Measurements from ENCODE around the gene MYH1.

The MYH1 gene

GRCh38 chr17:10474536-10474935 is 43.8 kb downstream of the MYH1 start:
- H3K9me3 ChIP-seq (replicated peaks; ENCODE audit: insufficient read depth, low read length): no peaks in the 10 kb centered on the region
- H3K27me3 ChIP-seq (replicated peaks; ENCODE audit: insufficient read depth, low read length): no peaks in the 10 kb centered on the region
- H3K4me2 ChIP-seq (ENCODE audit: low read depth, low read length): no peak overlapping the region
- TF ChIP-seq CTCF (IDR thresholded peaks at IDR 0.05; ENCODE audit: low read length): no peak
- TF ChIP-seq EZH2 (optimal IDR thresholded peaks at IDR 0.05; ENCODE audit: low read depth, low read length): no peak
- TF ChIP-seq EZH2phosphoT487 (IDR thresholded peaks at IDR 0.05; ENCODE audit: low read length): no peak
- no peaks in the 10 kb centered on the region for H3K36me3 ChIP-seq (replicated peaks; ENCODE audit: insufficient read depth, low read length)
- no peak overlapping the region for H3K9ac ChIP-seq (ENCODE audit: low read length)
- H4K20me1 ChIP-seq (ENCODE audit: insufficient read depth, low read length): no peaks in the 10 kb centered on the region
- no peak overlapping the region for H3K4me3 ChIP-seq (ENCODE audit: low read length)
- H3K4me1 ChIP-seq (ENCODE audit: low read length): no peaks in the 10 kb centered on the region
- H3K79me2 ChIP-seq (ENCODE audit: low read length): no peaks in the 10 kb centered on the region
- DNase-seq: no peak
- no peaks in the 10 kb centered on the region for H3K9me2 ChIP-seq (replicated peaks; ENCODE audit: insufficient read depth, low read length)
- no peaks in the 10 kb centered on the region for H3F3A ChIP-seq (ENCODE audit: insufficient read depth, low read length)
- no peak overlapping the region for H2AFZ ChIP-seq (ENCODE audit: low read length)
- H3K27ac ChIP-seq (ENCODE audit: low read length): no peak overlapping the region

- H3K4me2 ChIP-seq (ENCODE audit: low read depth, low read length): no peak overlapping the region
- H3K4me3 ChIP-seq (ENCODE audit: low read length): no peak overlapping the region
- no peaks in the 10 kb centered on the region for H3F3A ChIP-seq (ENCODE audit: insufficient read depth, low read length)
- no peaks in the 10 kb centered on the region for H3K9me2 ChIP-seq (replicated peaks; ENCODE audit: insufficient read depth, low read length)
- no peaks in the 10 kb centered on the region for H3K9me3 ChIP-seq (replicated peaks; ENCODE audit: insufficient read depth, low read length)
- H3K36me3 ChIP-seq (replicated peaks; ENCODE audit: insufficient read depth, low read length): no peaks in the 10 kb centered on the region
- TF ChIP-seq EZH2phosphoT487 (IDR thresholded peaks at IDR 0.05; ENCODE audit: low read length) (no peak), CTCF (IDR thresholded peaks at IDR 0.05; ENCODE audit: low read length) (no peak)
- no peak overlapping the region for H3K9ac ChIP-seq (ENCODE audit: low read length)
- DNase-seq: no peak
- no peaks in the 10 kb centered on the region for H3K27me3 ChIP-seq (replicated peaks; ENCODE audit: insufficient read depth, low read length)
- no peaks in the 10 kb centered on the region for H3K4me1 ChIP-seq (ENCODE audit: low read length)
- H4K20me1 ChIP-seq (ENCODE audit: insufficient read depth, low read length): no peaks in the 10 kb centered on the region
- no peak overlapping the region for H3K27ac ChIP-seq (ENCODE audit: low read length)
- H3K79me2 ChIP-seq (ENCODE audit: low read length): no peaks in the 10 kb centered on the region
- H2AFZ ChIP-seq (ENCODE audit: low read length): no peak overlapping the region
Observed at GRCh38 chr17:10471858-10472257, 46.5 kb downstream of the MYH1 start.

DNA sequence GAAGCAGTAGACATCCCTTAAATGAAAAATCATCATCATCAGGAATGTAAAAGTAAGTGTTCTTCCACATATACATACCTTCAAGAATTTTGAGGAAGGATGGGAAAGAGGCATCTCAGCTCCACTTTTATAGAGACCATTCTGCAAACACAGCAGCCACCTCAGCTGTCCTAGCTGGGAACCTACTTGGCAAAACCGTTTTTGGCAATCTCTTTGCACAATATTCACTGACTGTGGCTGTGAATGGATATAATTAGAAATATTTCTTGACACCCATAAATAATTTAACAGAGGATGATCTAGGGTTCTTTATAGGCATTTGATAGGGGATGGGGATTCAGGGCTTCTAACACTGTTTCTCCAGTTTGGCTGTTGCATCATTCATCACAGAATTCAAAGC is 48.9 kb downstream of the MYH1 start, which contains the start of gene MYH4:
Gene MYH4 (minus strand): TSS at position 101 of the 400 bp plus-strand sequence. CDS start 2,814 bp downstream, outside the sequence.
- no peaks in the 10 kb centered on the region for H3K27me3 ChIP-seq (replicated peaks; ENCODE audit: insufficient read depth, low read length)
- no peak within 1 kb of the TSS for H3K4me3 ChIP-seq (ENCODE audit: low read length)
- H4K20me1 ChIP-seq (ENCODE audit: insufficient read depth, low read length): no peaks in the 10 kb centered on the region
- DNase-seq: no peak
- no peak within 1 kb of the TSS for H3K4me2 ChIP-seq (ENCODE audit: low read depth, low read length)
- H3K4me1 ChIP-seq (ENCODE audit: low read length): no peaks in the 10 kb centered on the region
- TF ChIP-seq EZH2phosphoT487 (IDR thresholded peaks at IDR 0.05; ENCODE audit: low read length) (no peak), EZH2 (optimal IDR thresholded peaks at IDR 0.05; ENCODE audit: low read depth, low read length) (no peak), CTCF (IDR thresholded peaks at IDR 0.05; ENCODE audit: low read length) (no peak)
- no peaks in the 10 kb centered on the region for H3F3A ChIP-seq (ENCODE audit: insufficient read depth, low read length)
- H3K9me3 ChIP-seq (replicated peaks; ENCODE audit: insufficient read depth, low read length): no peaks in the 10 kb centered on the region
- no peaks in the 10 kb centered on the region for H3K79me2 ChIP-seq (ENCODE audit: low read length)
- H2AFZ ChIP-seq (ENCODE audit: low read length): no peak within 1 kb of the TSS
- H3K36me3 ChIP-seq (replicated peaks; ENCODE audit: insufficient read depth, low read length): no peaks in the 10 kb centered on the region
- no peak within 1 kb of the TSS for H3K27ac ChIP-seq (ENCODE audit: low read length)
- no peak within 1 kb of the TSS for H3K9ac ChIP-seq (ENCODE audit: low read length)
- H3K9me2 ChIP-seq (replicated peaks; ENCODE audit: insufficient read depth, low read length): no peaks in the 10 kb centered on the region
